Measurements from ENCODE around the gene ANKH.

GRCh38 chr5:14906628-14907027 lies 35.0 kb upstream of the ANKH start:
- no peak for TF ChIP-seq CTCF (IDR thresholded peaks at IDR 0.05)
- no peak for TF ChIP-seq POLR2A (IDR thresholded peaks at IDR 0.05)

Data from prostate gland (tissue), 2 donors.